NCI-H1694 (cell line): ENCODE results near the gene STEAP4.
"Not testable (repeated sequence)": the region's sequence is repeated elsewhere in the genome, so short reads cannot be mapped to it uniquely, and the experiment has no call there.

Source experiments
- DNase-seq: peaks from one replicate; lab custom pipeline; 2025; lab: John Stamatoyannopoulos, UW

Gene STEAP4

DNA sequence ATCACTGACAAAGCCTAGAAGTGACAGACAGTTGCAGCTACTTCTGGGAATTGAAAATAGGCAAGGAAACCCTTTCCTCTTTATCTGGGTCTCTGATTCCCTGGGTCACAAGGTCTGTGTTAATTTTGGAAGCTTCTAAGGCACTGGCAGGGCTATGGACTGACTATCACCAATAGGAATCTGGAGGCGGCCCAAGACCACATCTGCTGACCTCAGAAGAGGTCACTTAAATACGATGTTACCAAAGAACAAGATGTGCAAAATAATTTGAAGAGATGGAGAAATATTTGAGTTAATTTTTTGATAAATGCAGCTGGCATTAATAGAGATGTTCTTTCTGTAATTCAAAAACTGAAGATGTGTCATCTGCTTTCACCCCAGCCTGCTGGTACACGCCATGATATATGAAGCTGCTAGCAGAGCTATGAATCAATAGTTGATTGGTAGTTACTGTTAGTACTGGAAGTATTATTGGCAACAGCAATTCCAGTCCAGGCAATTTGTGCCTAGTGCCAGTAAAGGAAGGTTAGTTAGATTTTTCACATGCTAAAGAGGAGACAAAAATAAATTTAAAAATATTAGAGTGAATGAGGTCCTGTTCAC, 5.5 kb upstream of the STEAP4 start:
- no peak for DNase-seq

GRCh38 chr7:88311675-88312036, 5.0 kb upstream of the STEAP4 start:
- no peak for DNase-seq

DNA sequence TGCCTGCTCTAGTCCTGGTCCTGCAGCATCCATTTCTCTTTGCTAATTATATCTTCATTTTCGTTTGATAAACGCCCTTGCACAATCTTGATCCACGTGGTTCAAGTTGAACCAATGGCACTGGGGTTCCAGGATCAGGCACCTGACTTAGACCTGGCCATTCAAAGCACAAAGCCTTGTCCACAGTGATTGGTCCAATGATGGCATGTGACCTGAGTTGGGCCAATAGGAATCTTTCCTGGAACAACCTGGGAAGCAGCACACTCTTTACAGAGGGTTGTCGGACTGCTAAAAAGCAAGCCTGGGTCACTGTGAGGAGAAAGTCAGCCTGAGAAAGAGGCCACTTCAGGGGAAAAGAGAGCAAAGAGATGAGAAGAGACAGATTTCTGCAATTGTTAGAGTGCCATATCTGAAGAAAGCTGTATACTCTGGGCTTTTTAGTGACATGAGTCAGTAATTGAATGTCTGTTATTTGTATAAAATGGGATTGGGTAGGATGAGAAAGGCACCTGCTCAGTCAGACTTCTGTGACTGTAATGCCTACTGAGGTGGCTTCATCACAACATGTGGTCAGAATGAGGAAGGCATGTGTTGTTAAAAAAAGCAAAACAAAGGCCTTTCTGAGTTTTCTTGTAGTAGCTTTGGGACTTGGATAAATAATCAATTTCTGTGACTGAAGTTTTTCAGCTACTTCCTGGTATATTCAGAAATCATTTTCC, 4.4 kb upstream of the STEAP4 start:
- DNase-seq = no peak

GRCh38 chr7:88309819-88310218, 3.1 kb upstream of the STEAP4 start:
- DNase-seq = no peak

- no peak for DNase-seq
Measured at GRCh38 chr7:88307823-88308222, 1.1 kb upstream of the STEAP4 start.

DNA sequence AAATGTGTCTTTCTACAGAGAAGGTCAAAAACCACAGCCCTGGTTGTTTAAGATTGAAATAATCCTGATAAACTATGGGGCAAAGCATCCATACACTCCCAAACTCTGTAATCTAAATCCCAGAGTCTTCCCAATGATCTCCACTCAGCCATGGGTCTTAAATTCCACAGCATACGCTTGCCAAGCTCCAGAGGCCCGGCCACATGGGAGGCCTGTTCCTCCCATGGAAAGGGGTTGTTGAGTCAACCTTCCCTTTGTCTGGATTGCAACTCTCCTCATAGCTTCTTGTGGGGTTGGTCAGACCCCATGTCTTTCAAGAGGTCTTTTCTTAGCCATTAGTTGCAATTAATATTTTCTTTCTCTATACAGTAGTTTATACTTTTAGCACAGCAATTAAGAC, 718 bp upstream of the STEAP4 start:
- no peak for DNase-seq

DNA sequence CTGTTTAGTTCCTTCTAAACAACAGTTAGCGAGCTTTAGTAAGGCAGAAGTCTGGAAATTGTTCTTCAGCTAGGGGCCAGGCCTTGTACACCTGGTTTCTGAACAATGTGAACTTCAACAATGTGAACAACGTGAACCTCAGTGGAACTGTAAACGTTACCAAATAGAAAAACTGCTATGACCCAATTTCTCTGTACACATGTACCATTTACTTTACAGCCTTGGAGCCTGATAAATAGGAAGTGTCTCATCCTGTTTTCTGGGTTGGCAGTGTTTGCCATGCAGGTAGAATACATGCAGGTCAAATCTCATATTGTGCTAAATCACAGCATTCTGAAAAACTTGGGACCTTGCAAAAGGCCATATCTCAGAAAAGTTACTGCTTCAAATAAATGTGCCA, 1.6 kb downstream of the STEAP4 start:
- DNase-seq = no peak

DNA sequence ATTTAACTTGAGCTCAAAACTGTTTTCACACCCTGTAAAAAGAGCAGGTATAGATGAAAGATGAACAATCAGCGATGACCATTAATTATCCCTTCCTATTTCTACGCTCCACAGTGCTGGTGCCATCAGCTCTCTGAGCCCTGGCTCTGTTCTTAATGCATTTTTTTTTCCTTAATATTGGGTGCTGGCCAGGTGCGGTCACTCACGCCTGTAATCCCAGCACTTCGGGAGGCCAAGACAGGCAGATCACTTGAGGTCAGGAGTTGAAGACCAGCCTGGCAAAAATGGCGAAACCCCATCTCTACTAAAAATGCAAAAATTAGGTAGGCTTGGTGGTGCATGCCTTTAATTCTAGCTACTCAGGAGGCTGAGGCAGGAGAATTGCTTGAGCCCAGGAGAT, 4.2 kb downstream of the STEAP4 start:
- no peak for DNase-seq

DNA sequence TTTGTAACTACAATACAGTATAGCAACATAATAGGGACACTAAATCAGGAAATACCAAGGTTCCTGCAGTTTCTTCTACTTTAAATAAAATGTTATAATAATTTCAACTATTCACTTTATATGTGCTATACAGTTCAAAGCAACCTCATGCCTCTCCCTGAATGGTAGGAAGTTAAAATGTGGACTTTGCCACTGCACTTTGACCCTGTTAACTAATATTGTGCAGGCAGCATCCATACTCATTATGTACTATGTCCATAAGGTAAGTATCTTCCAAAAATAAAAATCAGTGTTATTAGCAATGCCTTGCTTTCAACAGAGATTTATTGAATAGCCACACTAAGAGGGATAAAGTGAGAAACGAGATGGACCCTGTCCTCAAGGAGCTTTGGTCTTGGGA, 4.8 kb downstream of the STEAP4 start:
- DNase-seq = no peak

GRCh38 chr7:88300401-88300945, 6.2 kb downstream of the STEAP4 start:
- no peak for DNase-seq

DNA sequence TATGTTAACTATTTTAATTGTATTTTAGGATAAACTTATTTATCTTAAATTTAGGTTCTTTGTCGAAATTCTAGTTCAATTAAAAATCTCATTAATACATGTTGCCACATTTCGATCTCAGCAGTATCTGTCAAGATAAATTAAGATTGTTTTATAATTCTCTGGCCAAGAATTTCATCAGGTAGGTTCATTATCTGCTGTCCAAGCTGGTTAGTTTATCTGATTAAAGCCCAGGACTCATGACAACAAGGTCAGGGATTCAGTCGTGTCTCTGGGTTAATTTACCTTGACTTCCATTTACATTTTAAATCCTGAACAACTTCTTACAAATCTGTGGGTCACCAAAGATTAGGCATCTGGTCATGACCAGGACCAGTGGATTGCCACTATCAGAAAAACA, 7.6 kb downstream of the STEAP4 start:
- no peak for DNase-seq

GRCh38 chr7:88293866-88294265, 12.8 kb downstream of the STEAP4 start:
- no peak for DNase-seq

GRCh38 chr7:88291398-88292173, 15.1 kb downstream of the STEAP4 start:
- DNase-seq = no peak

GRCh38 chr7:88290491-88290890, 16.2 kb downstream of the STEAP4 start:
- DNase-seq = no peak

DNA sequence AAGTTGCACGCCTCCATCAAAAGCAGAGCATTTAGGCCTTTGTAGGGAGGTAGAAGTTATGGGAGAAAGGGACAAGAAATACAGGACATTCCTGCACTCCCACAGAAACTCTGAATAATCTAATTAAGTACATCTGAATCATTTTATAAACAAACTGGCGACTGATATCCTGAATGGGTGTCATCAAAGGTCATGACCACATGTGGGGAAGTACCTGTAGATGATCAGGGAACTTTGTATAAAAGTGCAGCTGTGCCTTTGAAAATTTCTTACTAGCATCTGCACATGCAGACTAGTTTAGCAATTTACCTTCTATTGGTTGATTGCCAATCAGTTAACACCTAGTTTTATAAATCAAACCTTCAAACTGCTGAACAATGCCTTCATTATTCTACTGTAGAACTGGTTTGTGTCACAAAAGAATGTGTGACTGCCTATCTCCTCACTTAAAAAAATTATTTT, 17.1 kb downstream of the STEAP4 start:
- no peak for DNase-seq

- DNase-seq = no peak
Measured at GRCh38 chr7:88281749-88282148, 24.9 kb downstream of the STEAP4 start.

- DNase-seq = no peak
Measured at GRCh38 chr7:88280801-88281200, 25.9 kb downstream of the STEAP4 start.

DNA sequence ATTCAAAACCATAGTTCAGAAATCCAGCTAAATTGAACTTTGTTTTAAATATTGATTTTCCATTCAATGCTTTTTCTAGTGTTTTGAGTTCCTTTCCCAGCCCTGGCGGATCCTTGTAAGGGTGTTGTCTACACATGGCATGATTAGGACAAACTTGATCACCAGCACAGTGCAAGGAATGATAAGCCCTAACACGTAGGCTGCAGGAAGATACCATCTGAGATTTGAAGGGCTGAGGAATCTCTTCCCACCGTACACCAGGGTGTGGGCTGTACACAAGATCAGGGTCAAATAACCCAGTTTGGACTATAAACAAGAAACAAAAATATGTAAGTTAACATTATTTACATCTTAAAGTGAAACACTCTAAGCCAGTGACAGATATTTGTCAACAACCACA, 27.4 kb downstream of the STEAP4 start:
- no peak for DNase-seq

- no peak for DNase-seq
Measured at GRCh38 chr7:88278881-88279280, 27.8 kb downstream of the STEAP4 start.

- DNase-seq = no peak
Measured at GRCh38 chr7:88276605-88277153, 30.0 kb downstream of the STEAP4 start.

DNA sequence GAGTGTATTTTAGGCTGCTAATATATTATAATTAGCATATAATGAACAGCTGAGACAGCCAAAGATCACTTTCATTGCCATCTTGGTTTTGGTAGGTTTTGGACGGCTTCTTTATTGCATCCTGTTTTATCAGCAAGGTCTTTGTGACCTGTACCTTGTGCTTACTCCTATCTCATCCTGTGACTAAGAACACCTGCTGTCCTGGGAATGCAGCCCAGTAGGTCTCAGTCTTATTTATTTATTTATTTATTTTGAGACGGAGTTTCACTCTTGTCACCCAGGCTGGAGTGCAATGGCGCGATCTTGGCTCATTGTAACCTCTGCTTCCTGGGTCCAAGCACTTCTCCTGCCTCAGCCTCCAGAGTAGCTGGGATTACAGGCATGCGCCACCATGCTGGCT, 31.8 kb downstream of the STEAP4 start:
- DNase-seq = not testable (repeated sequence)

- no peak for DNase-seq
Measured at GRCh38 chr7:88269586-88269985, 37.1 kb downstream of the STEAP4 start.

GRCh38 chr7:88268858-88269257, 37.8 kb downstream of the STEAP4 start:
- no peak for DNase-seq
